Fibroblast of the aortic adventitia (primary cell): ENCODE results near the gene CD177. TPM values are rescaled to one million over a fixed set of nuclear protein-coding genes. Genes with fewer than 3 reads are reported as not detected.

Experiments used
- DNase-seq: peaks from one replicate; pipeline ENCODE4 v3.0.0-alpha.2; 2010; ENCODE audit warnings: low read depth
- H3K4me3 ChIP-seq: 2 replicates; pipeline ENCODE4 v1.5.1; 2011; ENCODE audit warnings: low read depth, mild to moderate bottlenecking, control low read depth, low read length, moderate library complexity
- total RNA-seq: library from RNA; depleted of rRNA; stranded (reverse); fragments of >200 nt; gene quantifications from 2 replicates; pipeline ENCODE4 v1.2.3, GENCODE V29; 2012; ENCODE audit warnings: low replicate concordance
- TF ChIP-seq, protein P1 (sequence below): IDR thresholded peaks from 2 replicates; pipeline ENCODE4 v1.5.1; 2011; ENCODE audit warnings: mild to moderate bottlenecking, low read length, control low read depth, inconsistent platforms; ENCODE audit not compliant: insufficient read depth

The CD177 gene
- total RNA-seq, 1 donor = 0.27 TPM

DNA sequence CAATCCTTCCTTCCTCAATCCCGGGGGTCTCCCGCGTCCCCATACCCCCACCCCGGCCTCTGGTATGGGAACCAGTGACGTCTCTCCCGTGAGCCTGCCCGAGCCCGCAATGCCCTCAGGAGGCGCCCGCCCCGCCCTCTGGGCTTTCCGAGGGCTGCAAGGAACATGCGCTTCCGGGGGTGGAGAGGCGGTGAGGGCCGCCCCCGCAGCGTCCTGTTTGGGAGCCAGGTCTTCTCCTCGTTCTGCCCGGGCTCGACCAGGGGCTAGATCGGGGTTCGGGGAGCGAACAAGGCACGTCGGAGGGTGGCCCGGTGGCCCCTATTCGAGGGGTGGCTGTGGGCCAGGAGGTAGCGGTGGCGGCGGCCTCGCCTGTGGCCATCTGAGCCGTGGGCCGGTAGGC lies 54.6 kb downstream of the CD177 start:
- no peak overlapping the region for H3K4me3 ChIP-seq
- TF ChIP-seq, protein P1, sequence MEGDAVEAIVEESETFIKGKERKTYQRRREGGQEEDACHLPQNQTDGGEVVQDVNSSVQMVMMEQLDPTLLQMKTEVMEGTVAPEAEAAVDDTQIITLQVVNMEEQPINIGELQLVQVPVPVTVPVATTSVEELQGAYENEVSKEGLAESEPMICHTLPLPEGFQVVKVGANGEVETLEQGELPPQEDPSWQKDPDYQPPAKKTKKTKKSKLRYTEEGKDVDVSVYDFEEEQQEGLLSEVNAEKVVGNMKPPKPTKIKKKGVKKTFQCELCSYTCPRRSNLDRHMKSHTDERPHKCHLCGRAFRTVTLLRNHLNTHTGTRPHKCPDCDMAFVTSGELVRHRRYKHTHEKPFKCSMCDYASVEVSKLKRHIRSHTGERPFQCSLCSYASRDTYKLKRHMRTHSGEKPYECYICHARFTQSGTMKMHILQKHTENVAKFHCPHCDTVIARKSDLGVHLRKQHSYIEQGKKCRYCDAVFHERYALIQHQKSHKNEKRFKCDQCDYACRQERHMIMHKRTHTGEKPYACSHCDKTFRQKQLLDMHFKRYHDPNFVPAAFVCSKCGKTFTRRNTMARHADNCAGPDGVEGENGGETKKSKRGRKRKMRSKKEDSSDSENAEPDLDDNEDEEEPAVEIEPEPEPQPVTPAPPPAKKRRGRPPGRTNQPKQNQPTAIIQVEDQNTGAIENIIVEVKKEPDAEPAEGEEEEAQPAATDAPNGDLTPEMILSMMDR = no peak
- DNase-seq = no peak

DNA sequence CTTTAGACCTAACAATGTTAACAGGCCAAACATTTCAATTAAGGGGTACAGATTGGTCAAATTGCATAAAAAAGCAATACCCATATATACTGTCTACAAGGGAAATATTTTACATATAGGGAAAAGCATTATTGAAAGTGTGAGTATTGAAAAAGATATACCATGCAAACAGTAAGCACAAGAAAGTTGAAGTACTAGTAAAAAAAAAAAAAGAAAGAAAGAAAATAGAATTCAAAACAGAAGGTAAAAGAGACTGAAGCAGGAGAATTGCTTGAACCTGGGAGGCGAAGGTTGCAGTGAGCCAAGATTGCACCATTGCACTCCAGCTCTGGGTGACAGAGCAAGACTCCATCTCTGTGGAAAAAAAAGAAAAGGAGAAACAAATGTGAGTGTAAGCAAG lies 55.9 kb downstream of the CD177 start:
- DNase-seq = no peak
- no peak overlapping the region for H3K4me3 ChIP-seq
- TF ChIP-seq, protein P1 = no peak

DNA sequence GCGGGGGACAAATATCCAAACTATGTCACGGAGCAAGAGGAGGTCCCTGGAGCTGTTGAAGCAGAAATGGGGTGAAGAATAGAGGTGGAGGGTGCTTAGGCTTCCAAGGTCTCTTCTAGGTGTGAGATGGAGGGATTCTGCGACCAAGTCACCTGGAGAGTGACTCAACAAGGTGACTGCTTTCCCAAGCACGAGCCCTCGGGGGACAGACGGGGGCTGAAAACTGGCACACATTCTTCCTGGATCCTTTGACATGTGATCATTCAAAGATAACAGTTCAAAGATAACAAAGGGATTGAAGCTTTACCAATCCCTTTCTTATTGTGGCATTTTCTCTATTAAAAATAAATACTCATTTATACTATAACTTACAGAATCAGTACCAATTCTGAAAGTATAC lies 59.0 kb downstream of the CD177 start:
- TF ChIP-seq, protein P1 = no peak
- H3K4me3 ChIP-seq = no peak overlapping the region
- no peak for DNase-seq

Other genes starting within 250 kb of the CD177 start
- 2.8 and 13.6 TPM in 2 replicates for gene PSG5, start 167.2 kb upstream of the CD177 start, total RNA-seq
- not detected in 2 replicates for gene PSG4, start 148.0 kb upstream of the CD177 start, total RNA-seq
- 0.27 TPM in 1 of 2 replicates, not detected in the other for gene PSG9, start 84.2 kb upstream of the CD177 start, total RNA-seq
- gene TEX101, start 61.2 kb downstream of the CD177 start, total RNA-seq = not detected in 2 replicates
- gene LYPD3, start 111.9 kb downstream of the CD177 start, total RNA-seq = 0.36 TPM in 1 of 2 replicates, not detected in the other
- gene PHLDB3, start 151.1 kb downstream of the CD177 start, total RNA-seq = 8.0 and 11.4 TPM in 2 replicates
- 11.3 and 78.2 TPM in 2 replicates for gene ETHE1, start 173.5 kb downstream of the CD177 start, total RNA-seq
- 0.63 TPM in 1 of 2 replicates, not detected in the other for gene ZNF575, start 179.5 kb downstream of the CD177 start, total RNA-seq
- gene XRCC1, start 221.8 kb downstream of the CD177 start, total RNA-seq = 23.5 and 32.9 TPM in 2 replicates
- 6.4 and 7.4 TPM in 2 replicates for gene PINLYP, start 222.1 kb downstream of the CD177 start, total RNA-seq
- 17.5 and 32.3 TPM in 2 replicates for gene IRGQ, start 242.4 kb downstream of the CD177 start, total RNA-seq
- gene ZNF576, start 242.9 kb downstream of the CD177 start, total RNA-seq = 10.0 and 10.3 TPM in 2 replicates